ENCODE results near the gene GPC5. TPM values are rescaled to one million over a fixed set of nuclear protein-coding genes. Genes with fewer than 3 reads are reported as not detected.

GPC5 gene
- total RNA-seq, 1 donor from 2014 or later, result 0.28 TPM

DNA sequence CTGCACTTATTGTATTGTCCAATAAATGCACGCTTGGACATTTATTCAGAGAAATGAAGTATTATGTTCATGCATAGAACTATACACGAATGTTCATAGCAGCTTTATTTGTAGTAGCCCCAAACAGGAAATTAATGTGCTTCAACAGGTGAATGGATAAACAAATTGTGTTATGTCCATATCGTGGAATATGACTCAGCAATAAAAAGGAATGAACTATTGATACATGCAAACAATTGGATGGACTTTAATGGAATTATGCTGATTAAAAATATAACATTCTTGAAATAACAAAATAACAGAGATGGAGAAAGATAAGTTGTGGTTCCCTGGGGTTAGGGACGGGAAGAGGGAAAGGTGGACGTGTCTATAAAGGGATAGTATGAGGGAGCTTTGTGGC, 65.9 kb downstream of the GPC5 start:
- Mint-ChIP-seq H3K4me1 (no peaks in the 10 kb centered on the region), H3K27me3 (ENCODE audit: low read depth) (no peaks in the 10 kb centered on the region), H3K27ac (ENCODE audit: unreplicated experiment) (no peak overlapping the region), H3K9me3 (no peaks in the 10 kb centered on the region), H3K36me3 (ENCODE audit: low read depth) (no peaks in the 10 kb centered on the region), H3K4me3 (no peak overlapping the region)
- TF ChIP-seq, protein P1, sequence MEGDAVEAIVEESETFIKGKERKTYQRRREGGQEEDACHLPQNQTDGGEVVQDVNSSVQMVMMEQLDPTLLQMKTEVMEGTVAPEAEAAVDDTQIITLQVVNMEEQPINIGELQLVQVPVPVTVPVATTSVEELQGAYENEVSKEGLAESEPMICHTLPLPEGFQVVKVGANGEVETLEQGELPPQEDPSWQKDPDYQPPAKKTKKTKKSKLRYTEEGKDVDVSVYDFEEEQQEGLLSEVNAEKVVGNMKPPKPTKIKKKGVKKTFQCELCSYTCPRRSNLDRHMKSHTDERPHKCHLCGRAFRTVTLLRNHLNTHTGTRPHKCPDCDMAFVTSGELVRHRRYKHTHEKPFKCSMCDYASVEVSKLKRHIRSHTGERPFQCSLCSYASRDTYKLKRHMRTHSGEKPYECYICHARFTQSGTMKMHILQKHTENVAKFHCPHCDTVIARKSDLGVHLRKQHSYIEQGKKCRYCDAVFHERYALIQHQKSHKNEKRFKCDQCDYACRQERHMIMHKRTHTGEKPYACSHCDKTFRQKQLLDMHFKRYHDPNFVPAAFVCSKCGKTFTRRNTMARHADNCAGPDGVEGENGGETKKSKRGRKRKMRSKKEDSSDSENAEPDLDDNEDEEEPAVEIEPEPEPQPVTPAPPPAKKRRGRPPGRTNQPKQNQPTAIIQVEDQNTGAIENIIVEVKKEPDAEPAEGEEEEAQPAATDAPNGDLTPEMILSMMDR (conservative IDR thresholded peaks at IDR 0.05), result no peak
- no peak for DNase-seq (ENCODE audit: low read depth, low spot score)

- peak overlapping the region; percentile 30 for H3K27ac Mint-ChIP-seq (ENCODE audit: unreplicated experiment)
- no peak for DNase-seq (ENCODE audit: low read depth, low spot score)
- no peaks in the 10 kb centered on the region for H3K9me3 Mint-ChIP-seq
- H3K4me1 Mint-ChIP-seq, result no peaks in the 10 kb centered on the region
- H3K4me3 Mint-ChIP-seq, result no peak overlapping the region
- TF ChIP-seq, protein P1 (conservative IDR thresholded peaks at IDR 0.05), result no peak
- no peaks in the 10 kb centered on the region for H3K27me3 Mint-ChIP-seq (ENCODE audit: low read depth)
- H3K36me3 Mint-ChIP-seq (ENCODE audit: low read depth), result no peaks in the 10 kb centered on the region
Measured at GRCh38 chr13:91467236-91467635, 68.8 kb downstream of the GPC5 start.

- H3K9me3 Mint-ChIP-seq, result no peaks in the 10 kb centered on the region
- no peaks in the 10 kb centered on the region for H3K36me3 Mint-ChIP-seq (ENCODE audit: low read depth)
- H3K4me3 Mint-ChIP-seq, result no peak overlapping the region
- DNase-seq (ENCODE audit: low read depth, low spot score), result no peak
- TF ChIP-seq, protein P1 (conservative IDR thresholded peaks at IDR 0.05), result no peak
- no peaks in the 10 kb centered on the region for H3K4me1 Mint-ChIP-seq
- H3K27me3 Mint-ChIP-seq (ENCODE audit: low read depth), result no peaks in the 10 kb centered on the region
- no peak overlapping the region for H3K27ac Mint-ChIP-seq (ENCODE audit: unreplicated experiment)
Measured at GRCh38 chr13:91468301-91468700, 69.9 kb downstream of the GPC5 start.

- H3K27ac Mint-ChIP-seq (ENCODE audit: unreplicated experiment), result no peak overlapping the region
- TF ChIP-seq, protein P1 (conservative IDR thresholded peaks at IDR 0.05), result no peak
- H3K4me1 Mint-ChIP-seq, result no peaks in the 10 kb centered on the region
- DNase-seq (ENCODE audit: low read depth, low spot score), result no peak
- H3K9me3 Mint-ChIP-seq, result no peaks in the 10 kb centered on the region
- no peak overlapping the region for H3K4me3 Mint-ChIP-seq
- no peaks in the 10 kb centered on the region for H3K27me3 Mint-ChIP-seq (ENCODE audit: low read depth)
- no peaks in the 10 kb centered on the region for H3K36me3 Mint-ChIP-seq (ENCODE audit: low read depth)
Measured at GRCh38 chr13:91470084-91470621, 71.7 kb downstream of the GPC5 start.

DNA sequence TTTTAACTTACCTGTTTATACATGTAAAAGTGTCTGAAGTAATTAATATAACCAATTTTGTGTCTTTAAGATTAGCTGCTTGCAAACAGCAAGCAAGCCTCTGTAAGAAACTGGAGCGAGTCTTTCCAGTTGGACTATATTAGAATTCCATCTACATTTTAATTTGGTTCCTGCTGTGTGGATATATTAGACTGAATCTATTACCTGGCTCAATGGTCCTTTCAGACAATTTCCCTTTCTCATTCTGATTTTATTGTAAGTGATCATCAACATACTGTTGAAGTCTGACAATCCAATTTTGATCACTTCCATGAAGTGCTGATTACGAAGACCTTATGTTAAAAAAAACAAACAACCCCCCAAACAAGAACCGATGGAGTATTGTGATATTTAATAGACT, 72.3 kb downstream of the GPC5 start:
- H3K27me3 Mint-ChIP-seq (ENCODE audit: low read depth), result no peaks in the 10 kb centered on the region
- no peak for DNase-seq (ENCODE audit: low read depth, low spot score)
- TF ChIP-seq, protein P1 (conservative IDR thresholded peaks at IDR 0.05), result no peak
- H3K4me1 Mint-ChIP-seq, result no peaks in the 10 kb centered on the region
- H3K4me3 Mint-ChIP-seq, result no peak overlapping the region
- no peak overlapping the region for H3K27ac Mint-ChIP-seq (ENCODE audit: unreplicated experiment)
- no peaks in the 10 kb centered on the region for H3K36me3 Mint-ChIP-seq (ENCODE audit: low read depth)
- no peaks in the 10 kb centered on the region for H3K9me3 Mint-ChIP-seq
